Brain microvascular endothelial cell (primary cell): ENCODE measurements around the gene OGDH.

Source experiments
- DNase-seq: peaks from one replicate; pipeline ENCODE4 v3.0.0-alpha.2; 2020
- H3K27ac ChIP-seq: fragments of 250-450 bp; sonication (Bioruptor Pico); 2 replicates; pipeline ENCODE4 v1.5.1; 2020; ENCODE audit warnings: mild to moderate bottlenecking, moderate library complexity
- H3K27me3 ChIP-seq: fragments of 250-450 bp; sonication (Bioruptor Pico); replicated peaks from 2 replicates; pipeline ENCODE4 v1.5.1; 2020; ENCODE audit warnings: mild to moderate bottlenecking
- H3K36me3 ChIP-seq: fragments of 250-450 bp; sonication (Bioruptor Pico); replicated peaks from 2 replicates; pipeline ENCODE4 v1.5.1; 2020; ENCODE audit warnings: mild to moderate bottlenecking
- H3K4me3 ChIP-seq: 2 replicates; pipeline ENCODE4 v1.5.1; 2011; ENCODE audit warnings: low read depth, mild to moderate bottlenecking, control low read depth, low read length, moderate library complexity
- in situ Hi-C: cut with HindIII; loops from 2 replicates; pipeline ENCODE4 v1.10.0; 2017; ENCODE audit warnings: low sequenced_read_pairs, low pct_ligation_motif_present
- TF ChIP-seq, protein P1 (sequence below): IDR thresholded peaks from 2 replicates; pipeline ENCODE4 v1.5.1; 2011; ENCODE audit warnings: low read depth, mild to moderate bottlenecking, moderate library complexity, low read length, control low read depth, inconsistent platforms; ENCODE audit errors: missing control alignments

OGDH gene

GRCh38 chr7:44618753-44619152 lies 12.3 kb downstream of the OGDH start:
- in situ Hi-C loops, result no loop called here
- Histone ChIP-seq H3K27ac (no peak overlapping the region), H3K4me3 (no peak overlapping the region), H3K27me3 (no peaks in the 10 kb centered on the region), H3K36me3 (no peaks in the 10 kb centered on the region)
- TF ChIP-seq, protein P1, sequence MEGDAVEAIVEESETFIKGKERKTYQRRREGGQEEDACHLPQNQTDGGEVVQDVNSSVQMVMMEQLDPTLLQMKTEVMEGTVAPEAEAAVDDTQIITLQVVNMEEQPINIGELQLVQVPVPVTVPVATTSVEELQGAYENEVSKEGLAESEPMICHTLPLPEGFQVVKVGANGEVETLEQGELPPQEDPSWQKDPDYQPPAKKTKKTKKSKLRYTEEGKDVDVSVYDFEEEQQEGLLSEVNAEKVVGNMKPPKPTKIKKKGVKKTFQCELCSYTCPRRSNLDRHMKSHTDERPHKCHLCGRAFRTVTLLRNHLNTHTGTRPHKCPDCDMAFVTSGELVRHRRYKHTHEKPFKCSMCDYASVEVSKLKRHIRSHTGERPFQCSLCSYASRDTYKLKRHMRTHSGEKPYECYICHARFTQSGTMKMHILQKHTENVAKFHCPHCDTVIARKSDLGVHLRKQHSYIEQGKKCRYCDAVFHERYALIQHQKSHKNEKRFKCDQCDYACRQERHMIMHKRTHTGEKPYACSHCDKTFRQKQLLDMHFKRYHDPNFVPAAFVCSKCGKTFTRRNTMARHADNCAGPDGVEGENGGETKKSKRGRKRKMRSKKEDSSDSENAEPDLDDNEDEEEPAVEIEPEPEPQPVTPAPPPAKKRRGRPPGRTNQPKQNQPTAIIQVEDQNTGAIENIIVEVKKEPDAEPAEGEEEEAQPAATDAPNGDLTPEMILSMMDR, result no peak
- DNase-seq, result no peak

DNA sequence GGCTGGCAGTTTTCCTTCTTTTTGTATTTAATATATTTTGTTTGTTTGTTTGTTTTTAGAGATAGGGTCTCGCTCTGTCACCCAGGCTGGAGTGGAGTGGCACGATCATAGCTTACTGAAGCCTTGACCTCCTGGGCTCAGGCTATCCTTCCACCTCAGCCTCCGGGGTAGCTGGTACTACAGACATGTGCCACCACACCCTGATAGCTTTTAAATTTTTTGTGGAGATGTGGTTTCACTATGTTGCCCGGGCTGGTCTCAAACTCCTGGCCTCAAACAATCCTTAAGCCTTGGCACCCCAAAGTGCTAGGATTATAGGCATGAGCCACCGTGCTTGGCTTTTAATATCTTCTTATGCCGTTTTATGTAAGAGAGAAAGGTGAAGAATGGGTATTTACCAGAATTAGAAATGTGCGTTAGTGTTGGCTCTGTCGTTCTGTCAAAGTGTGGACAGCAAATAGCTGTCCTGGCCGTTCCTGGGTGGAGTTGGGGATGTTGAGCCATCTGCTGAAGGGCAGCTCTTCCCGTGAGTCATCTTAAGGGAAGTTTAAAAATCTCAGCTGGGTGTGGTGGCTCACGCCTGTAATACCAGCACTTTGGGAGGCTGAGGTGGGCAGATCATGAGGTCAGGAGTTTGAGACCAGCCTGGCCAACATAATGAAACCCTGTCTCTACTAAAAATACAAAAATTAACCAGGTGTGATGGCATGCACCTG lies 14.8 kb downstream of the OGDH start:
- Histone ChIP-seq H3K27me3 (no peaks in the 10 kb centered on the region), H3K36me3 (peaks cover 11% of the 10 kb centered on the region), H3K27ac (no peak overlapping the region), H3K4me3 (no peak overlapping the region)
- TF ChIP-seq, protein P1, result no peak
- in situ Hi-C loops, result no loop called here
- no peak for DNase-seq

DNA sequence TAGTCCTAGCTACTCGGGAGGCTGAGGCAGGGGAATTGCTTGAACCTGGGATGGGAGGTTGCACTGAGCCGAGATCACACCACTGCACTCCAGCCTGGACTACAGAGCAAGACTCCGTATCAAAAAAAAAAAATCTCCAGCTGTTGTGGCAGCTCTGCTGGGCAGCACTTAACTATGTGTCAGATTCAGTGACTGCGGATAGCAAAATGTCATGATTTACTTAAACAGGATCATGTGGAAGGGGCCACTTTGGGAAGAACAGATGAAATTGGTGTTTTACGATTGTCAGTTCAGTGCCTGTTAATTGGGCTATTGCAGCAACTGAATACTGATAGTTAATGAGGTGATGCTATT lies 15.3 kb downstream of the OGDH start:
- in situ Hi-C loops, result no loop called here
- TF ChIP-seq, protein P1, result no peak
- no peak for DNase-seq
- Histone ChIP-seq H3K27ac (no peak overlapping the region), H3K36me3 (peaks cover 11% of the 10 kb centered on the region), H3K4me3 (no peak overlapping the region), H3K27me3 (no peaks in the 10 kb centered on the region)

DNA sequence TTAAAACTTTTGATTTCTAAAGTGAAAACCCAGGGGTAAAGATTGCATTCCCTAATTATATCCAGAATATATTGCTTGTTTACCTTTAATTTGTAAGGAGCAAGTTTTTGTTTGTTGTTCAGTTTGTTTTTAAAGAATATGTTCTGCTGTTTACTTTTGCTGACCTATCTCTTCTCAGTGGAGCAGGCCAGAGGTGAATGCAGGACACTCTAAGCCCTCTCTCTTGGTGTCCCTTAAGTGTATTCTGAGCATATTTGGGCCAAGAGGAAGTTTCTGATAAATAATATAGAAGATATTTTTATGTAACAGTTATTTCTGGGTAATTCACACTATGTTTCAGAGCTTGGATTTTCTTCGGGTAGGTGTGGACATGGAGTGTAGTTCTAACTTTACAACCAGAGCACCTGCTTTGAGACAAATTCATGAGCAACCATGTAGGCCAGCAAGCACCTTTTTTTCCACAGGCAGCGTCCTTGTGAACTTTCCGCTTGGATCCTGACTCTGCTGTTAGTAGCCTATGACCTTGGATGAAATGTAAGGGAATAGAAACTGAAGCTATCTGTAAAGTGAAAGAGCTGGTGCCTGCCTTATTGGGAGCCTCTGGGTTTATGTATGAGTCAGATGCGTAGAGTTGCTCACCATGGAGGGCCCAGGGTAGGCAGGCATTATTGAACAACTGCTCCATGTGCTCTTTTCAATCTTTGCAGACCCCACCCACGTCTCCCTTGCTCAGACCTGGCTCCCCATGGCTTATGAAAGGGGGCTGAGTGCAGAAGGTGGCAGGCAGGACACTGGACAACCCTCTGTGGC lies 16.1 kb downstream of the OGDH start:
- Histone ChIP-seq H3K27me3 (no peaks in the 10 kb centered on the region), H3K4me3 (no peak overlapping the region), H3K36me3 (peaks cover 11% of the 10 kb centered on the region), H3K27ac (no peak overlapping the region)
- no peak for DNase-seq
- in situ Hi-C loops, result no loop called here
- TF ChIP-seq, protein P1, result no peak

- Histone ChIP-seq H3K4me3 (no peak overlapping the region), H3K36me3 (peaks cover 11% of the 10 kb centered on the region), H3K27ac (no peak overlapping the region), H3K27me3 (no peaks in the 10 kb centered on the region)
- TF ChIP-seq, protein P1, result no peak
- in situ Hi-C loops, result no loop called here
- DNase-seq, result no peak
These were observed 17.9 kb downstream of the OGDH start for GRCh38 chr7:44624318-44624717.
